ENCODE data around the gene FANCC.
A peak's percentile ranks its signal among the peaks of the same experiment; 100 is the strongest.

FANCC gene

GRCh38 chr9:95080961-95081647 lies 236.4 kb downstream of the FANCC start:
- DNase-seq = no peak

- no peak for DNase-seq
Observed at GRCh38 chr9:95079461-95079860, 238.0 kb downstream of the FANCC start.

DNA sequence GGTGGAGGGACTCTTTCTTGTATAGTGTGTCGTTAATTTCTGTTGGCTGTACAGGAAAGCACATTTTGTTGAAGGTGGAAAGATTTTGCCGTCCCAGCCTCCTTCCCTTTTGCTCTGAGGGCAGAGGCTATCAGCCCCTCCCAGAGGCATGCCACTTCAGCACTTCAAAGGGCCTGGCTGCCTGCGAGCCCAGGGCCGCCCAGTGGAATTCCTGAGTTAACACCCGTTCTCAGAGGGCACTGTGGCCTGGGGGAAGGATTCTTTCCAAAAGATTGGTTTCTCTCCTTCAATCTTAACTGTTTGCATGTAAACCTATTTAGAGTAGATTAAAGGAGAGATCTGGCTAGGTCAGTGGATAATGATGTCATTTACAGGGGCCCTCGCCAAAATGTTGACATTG lies 238.6 kb downstream of the FANCC start:
- no peak for DNase-seq

GRCh38 chr9:95078511-95078910 lies 239.0 kb downstream of the FANCC start:
- no peak for DNase-seq

DNA sequence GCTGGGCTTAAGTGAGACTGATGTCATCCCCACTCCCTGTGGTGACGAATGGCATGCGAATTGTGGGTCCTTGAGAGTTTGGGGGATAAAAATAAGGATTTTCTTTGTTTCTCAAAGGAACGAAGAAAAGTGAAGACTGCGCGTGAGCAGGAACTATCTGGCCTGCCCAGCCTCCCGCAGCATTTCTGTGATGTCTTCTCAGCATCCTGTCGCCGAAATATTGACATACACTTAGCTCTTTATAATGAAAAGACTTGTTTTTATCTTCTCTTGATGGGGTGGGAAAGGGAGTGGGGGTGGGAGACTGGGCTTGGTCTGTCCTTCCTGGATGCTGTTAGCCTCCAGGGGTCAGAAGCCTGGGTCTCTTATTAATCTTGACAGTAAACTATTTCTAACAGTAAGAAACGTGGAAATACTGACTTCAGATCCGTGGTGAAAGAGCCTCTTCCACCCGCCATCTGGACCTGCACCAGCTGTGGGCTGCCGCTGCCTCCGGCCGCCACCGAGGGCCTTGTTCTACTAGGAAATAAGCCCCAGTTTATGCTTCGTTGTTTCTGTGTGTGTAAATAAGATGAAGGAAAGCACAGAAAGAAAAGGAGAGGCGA lies 239.6 kb downstream of the FANCC start:
- DNase-seq = no peak

DNA sequence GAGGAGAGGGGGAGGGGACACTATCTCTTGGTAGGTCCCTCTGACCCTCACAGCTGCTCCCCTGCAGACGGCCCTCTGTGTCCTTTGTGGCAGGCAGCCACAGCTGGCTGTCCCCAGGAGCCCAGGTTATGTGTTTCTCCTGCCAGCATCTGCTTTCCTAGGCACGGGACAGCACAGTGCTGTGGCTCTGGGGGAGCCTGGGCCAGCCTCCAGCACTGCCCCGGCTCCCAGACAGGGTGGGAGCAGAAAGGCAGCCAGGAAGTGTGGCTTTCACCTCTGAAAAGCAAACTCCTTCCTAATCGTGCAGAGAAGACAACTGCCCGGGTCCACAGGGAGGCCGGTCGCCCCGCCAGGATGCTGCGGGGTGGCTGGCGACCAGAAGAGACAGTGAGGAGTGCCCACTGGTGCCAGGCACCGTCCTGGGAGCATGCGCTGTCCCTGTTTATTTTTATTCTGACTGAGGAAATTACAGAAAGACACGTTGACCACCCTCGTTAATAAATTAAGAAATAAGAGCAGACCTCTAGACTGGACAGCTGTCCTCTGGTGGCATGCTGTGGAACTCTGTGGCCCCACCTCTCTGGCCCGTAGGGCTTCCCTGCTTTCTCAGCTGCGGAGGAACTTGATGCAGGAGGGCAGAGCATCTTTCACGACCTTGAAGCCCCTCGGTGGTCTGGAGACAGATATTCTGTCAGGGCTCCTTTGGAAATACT lies 240.3 kb downstream of the FANCC start:
- DNase-seq = no peak

DNA sequence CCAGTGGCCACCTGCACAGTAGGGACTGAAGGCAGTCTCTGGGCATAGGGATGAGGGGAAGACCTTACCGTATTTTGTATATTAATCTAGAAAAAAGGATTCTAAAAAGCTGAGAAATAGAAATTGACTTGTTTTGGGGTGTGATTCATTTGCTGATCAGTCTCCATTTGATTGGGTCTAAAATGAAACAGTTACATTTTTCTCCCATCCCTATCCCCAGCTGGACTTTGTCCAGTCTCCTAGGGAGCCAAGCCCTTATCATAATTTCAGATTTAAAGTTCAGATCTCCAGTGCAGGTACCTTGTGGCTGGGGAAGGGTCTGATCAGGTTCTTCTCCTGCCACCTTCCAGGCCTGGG lies 240.8 kb downstream of the FANCC start:
- no peak for DNase-seq

- no peak for DNase-seq
Observed at GRCh38 chr9:95075700-95076099, 241.8 kb downstream of the FANCC start.

DNA sequence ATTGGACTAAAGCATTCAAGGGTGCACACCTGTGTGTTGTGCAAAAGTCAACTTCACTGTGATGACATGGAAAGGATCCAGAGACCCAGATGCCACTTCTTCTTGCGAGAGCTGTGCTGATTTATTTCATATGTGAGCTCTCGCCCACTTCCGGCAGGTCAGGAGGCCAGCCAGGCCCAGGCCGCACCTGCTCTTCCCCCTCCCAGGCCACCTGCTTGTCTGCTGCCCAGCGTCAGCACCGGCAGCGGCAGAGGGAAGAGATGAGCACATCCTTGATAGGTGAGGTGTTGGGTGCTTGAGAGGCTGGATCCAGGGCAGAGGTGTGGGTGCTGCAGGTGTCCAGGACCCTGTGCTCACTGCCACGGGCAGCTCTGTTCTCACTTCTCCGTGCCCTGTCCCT lies 242.9 kb downstream of the FANCC start:
- peak in 1 of 2 experiments; percentile 9 for DNase-seq

- no peak for DNase-seq
Observed at GRCh38 chr9:95073918-95074317, 243.6 kb downstream of the FANCC start.

GRCh38 chr9:95073042-95073607 lies 244.4 kb downstream of the FANCC start:
- DNase-seq = no peak

DNA sequence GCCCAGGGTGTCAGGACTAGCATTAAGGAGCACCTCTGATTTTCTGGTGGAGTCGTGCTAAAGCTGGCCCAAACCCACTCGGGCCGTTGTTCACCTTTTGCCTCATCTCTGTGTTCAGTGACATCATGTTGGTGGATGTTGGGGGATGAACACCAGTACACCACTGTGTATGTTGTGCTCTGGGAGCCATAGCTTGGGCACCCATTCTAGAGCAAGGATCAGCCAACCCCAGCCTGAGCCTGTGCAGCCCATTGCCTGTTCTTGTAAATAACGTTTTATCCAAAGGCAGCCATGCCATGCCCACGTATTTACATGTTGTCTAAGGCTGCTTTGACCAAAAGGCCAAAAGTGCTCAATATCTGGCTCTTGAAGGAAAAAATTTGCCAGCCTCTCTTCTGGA lies 245.6 kb downstream of the FANCC start:
- DNase-seq = no peak

DNA sequence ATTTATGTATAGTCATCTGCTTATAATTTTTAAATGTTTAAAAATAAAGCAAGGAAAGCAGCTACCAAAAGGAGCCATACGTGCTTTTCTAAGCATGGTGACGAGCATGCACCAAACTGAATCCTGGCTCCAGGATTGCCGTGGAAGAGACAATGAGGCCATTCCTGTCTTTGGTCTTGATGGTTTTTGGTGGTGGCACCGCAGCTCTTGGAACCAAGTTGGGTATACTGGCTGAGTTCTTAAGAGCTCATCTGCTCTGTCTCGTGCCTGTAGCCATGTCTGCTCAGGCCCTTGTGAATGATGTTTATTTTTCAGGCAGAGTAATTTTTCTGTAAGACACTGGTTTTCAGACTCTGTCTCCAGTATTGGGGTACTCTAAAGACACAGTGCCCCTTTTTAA lies 246.1 kb downstream of the FANCC start:
- DNase-seq = no peak

- no peak for DNase-seq
Observed at GRCh38 chr9:95070549-95071021, 246.9 kb downstream of the FANCC start.

- DNase-seq = no peak
Observed at GRCh38 chr9:95067897-95068296, 249.6 kb downstream of the FANCC start.

DNA sequence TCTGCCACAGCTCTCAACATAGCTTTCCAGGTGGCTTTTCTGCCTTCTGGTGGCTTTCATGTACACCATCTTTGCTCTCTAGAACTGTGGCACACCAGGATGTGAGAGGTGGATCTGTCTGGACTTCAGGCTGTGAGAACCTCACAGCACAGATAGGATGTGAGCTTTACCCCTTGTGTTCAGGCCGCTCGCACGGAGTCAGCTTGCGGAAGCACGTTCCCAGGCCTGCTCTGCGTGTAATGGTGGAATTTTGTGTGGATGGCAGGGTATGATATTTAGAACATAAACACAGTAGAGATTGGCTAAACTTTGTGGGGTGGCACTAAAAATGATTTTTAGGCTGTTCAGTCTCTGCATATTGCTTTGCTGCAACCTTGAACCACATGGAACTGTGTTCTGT lies 250.5 kb downstream of the FANCC start:
- no peak for DNase-seq

DNA sequence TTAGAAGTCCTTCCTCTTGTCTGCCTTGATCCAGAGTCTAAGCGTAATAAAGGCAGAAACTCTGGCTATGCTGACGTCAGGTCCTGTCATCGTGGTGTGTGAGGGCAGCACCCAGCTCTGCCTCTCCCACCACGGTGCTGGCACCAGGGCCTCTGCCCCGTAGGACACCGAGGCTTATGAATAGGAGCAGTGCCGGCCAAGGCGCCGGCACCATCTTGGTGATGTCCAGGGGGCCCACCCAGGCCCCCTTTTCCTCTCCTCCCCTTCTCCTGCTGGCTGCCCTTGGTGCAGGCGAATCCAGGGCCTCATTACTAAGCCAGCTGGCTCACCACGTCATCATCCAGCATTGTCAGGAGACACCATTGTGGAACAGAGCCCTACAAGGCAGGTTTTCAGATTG lies 252.3 kb downstream of the FANCC start:
- DNase-seq = no peak

DNA sequence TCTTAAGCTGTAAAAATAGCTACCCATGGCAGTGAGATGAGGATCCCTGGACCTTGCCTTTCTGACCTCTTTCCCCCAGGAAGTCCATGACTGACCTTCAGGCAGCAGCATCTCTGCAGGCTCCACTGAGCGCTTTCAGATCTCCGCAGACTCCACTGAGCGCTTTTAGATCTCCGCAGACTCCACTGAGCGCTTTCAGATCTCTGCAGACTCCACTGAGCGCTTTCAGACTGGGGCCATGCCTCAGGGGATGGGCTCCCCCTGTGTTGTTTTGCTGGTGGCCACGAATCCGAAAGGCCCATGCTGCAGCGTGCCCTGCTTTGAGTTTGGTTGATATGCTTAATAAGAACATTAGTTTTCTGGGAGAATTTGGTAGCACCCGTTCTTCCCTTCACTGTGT lies 254.2 kb downstream of the FANCC start:
- no peak for DNase-seq

DNA sequence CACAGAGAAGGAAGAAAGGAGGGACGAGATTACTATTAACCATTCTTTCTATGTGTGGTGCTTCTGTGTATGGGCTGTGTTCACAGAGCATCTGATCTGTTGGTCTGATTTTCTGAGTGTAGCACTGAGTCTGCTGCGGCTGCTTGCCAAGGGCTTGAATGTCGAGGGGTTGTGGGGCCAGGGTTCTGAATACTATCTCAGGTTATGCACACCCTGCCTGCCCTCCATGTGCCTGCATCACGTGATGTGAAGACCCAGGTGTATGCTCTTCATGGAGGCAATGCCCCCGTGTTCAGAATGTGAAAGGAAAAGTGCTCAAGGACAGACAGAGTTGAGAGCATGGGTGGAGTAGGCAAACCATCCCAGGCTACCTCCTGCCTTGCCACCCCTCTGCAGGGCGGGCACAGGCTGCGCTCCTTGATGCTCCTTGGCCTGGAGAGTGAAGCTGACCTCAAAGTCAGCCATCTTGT lies 254.9 kb downstream of the FANCC start:
- no peak for DNase-seq

GRCh38 chr9:95061916-95062595 lies 255.5 kb downstream of the FANCC start:
- DNase-seq = no peak

DNA sequence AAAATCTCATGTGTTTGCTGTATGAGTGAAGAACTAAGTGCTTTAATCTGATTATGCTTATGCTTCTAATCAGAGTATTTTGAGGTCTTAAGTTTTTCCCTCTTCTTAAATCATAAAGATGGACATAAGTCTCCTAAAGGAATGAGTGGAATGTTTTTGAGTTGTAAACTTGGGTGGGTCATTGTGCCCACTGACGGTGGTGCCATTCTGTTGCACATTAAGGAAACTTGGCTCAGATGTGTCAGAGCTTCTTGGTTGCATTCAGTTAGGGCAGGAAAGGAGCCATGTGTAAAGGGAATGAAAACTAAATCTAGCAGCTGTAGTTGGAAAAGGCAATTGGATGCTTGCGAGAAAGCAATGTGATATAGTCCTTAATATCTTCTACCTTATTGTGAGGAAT lies 256.6 kb downstream of the FANCC start:
- DNase-seq = no peak

GRCh38 chr9:95060234-95060633 lies 257.3 kb downstream of the FANCC start:
- no peak for DNase-seq

- no peak for DNase-seq
Observed at GRCh38 chr9:95058795-95059386, 258.6 kb downstream of the FANCC start.

Data from NCI-H2081 (cell line).